HEK293 (cell line): ENCODE results near the gene LILRB3.

Source experiments
- ELK4 ChIP-seq: IDR thresholded peaks from 2 replicates; pipeline ENCODE4 v1.6.1; 2011; ENCODE audit warnings: mild to moderate bottlenecking, low read depth, low read length, borderline replicate concordance
- PBX3 ChIP-seq: sonication (generic); formaldehyde crosslinking; IDR thresholded peaks from 2 replicates; pipeline ENCODE4 v1.8.1; 2022; ENCODE audit warnings: mild to moderate bottlenecking, moderate library complexity, missing genetic modification reagents
- PRDM1 ChIP-seq: fragments of 450-650 bp; formaldehyde crosslinking; IDR thresholded peaks from 2 replicates; pipeline ENCODE4; 2016; ENCODE audit warnings: missing biosample characterization, missing genetic modification characterization
- PRDM10 ChIP-seq: fragments of 450-650 bp; formaldehyde crosslinking; IDR thresholded peaks from 2 replicates; pipeline ENCODE4 v1.5.1; 2016; ENCODE audit warnings: missing biosample characterization, missing genetic modification characterization
- ZBTB10 ChIP-seq: fragments of 450-650 bp; formaldehyde crosslinking; IDR thresholded peaks from 2 replicates; pipeline ENCODE4 v1.5.1; 2016; ENCODE audit warnings: missing biosample characterization, missing genetic modification characterization
- ZBTB21 ChIP-seq: fragments of 450-650 bp; formaldehyde crosslinking; IDR thresholded peaks from 2 replicates; pipeline ENCODE4 v1.5.1; 2017; ENCODE audit warnings: missing biosample characterization, missing genetic modification characterization
- ZBTB26 ChIP-seq: fragments of 450-650 bp; formaldehyde crosslinking; optimal IDR thresholded peaks from 2 replicates; pipeline ENCODE3; 2016; ENCODE audit warnings: missing biosample characterization, mild to moderate bottlenecking, missing genetic modification characterization
- ZBTB49 ChIP-seq: fragments of 450-650 bp; formaldehyde crosslinking; IDR thresholded peaks from 2 replicates; pipeline ENCODE4 v1.5.1; 2016; ENCODE audit warnings: missing biosample characterization, missing genetic modification characterization, low read depth
- ZFP37 ChIP-seq: fragments of 450-650 bp; formaldehyde crosslinking; IDR thresholded peaks from 2 replicates; pipeline ENCODE4 v1.5.1; 2016; ENCODE audit warnings: missing biosample characterization, missing genetic modification characterization
- ZFP41 ChIP-seq: fragments of 450-650 bp; formaldehyde crosslinking; IDR thresholded peaks from 2 replicates; pipeline ENCODE4 v1.5.1; 2016; ENCODE audit warnings: missing biosample characterization, missing genetic modification characterization, borderline replicate concordance
- ZNF362 ChIP-seq: fragments of 450-650 bp; formaldehyde crosslinking; IDR thresholded peaks from 2 replicates; pipeline ENCODE4 v1.5.1; 2016; ENCODE audit warnings: missing biosample characterization, missing genetic modification characterization
- ZNF518A ChIP-seq: fragments of 450-650 bp; formaldehyde crosslinking; conservative IDR thresholded peaks from 2 replicates; pipeline ENCODE4 v1.5.1; 2016; ENCODE audit warnings: low read depth, missing biosample characterization, missing genetic modification characterization
- ZNF670 ChIP-seq: fragments of 450-650 bp; formaldehyde crosslinking; IDR thresholded peaks from 2 replicates; pipeline ENCODE4 v1.5.1; 2016; ENCODE audit warnings: missing biosample characterization, missing genetic modification characterization, low read depth
- ZNF76 ChIP-seq: fragments of 450-650 bp; formaldehyde crosslinking; IDR thresholded peaks from 2 replicates; pipeline ENCODE4; 2016; ENCODE audit warnings: low read depth, missing biosample characterization, missing genetic modification characterization, borderline replicate concordance
- ZSCAN5A ChIP-seq: fragments of 450-650 bp; formaldehyde crosslinking; IDR thresholded peaks from 2 replicates; pipeline ENCODE4 v1.5.1; 2016; ENCODE audit warnings: missing biosample characterization, missing genetic modification characterization

LILRB3 gene

GRCh38 chr19:54191011-54191810, 31.6 kb downstream of the LILRB3 start, which contains the start of gene TSEN34 (continued):
- TF ChIP-seq PRDM10 (tag by site-specific recombination): peak; percentile 99
- TF ChIP-seq ZSCAN5A (tag by site-specific recombination): 0 out of 2 replicates have a peak, but pooled peaks have one; percentile 60
- TF ChIP-seq ELK4: no peak
- 0 out of 2 replicates have a peak, but pooled peaks have one; percentile 39 for TF ChIP-seq ZFP37
- TF ChIP-seq ZNF670: no peak
- no peak for TF ChIP-seq ZNF362 (tag by site-specific recombination)
- TF ChIP-seq ZFP41 (tag by site-specific recombination): no peak
- no peak for TF ChIP-seq ZBTB49 (tag by site-specific recombination)
- TF ChIP-seq PBX3 (CRISPR knock-in tag): peak; percentile 86
- no peak for TF ChIP-seq ZBTB10 (tag by site-specific recombination)
- TF ChIP-seq ZNF76 (tag by site-specific recombination): peak; percentile 75; the same call in 1 of the 2 replicates
- no peak for TF ChIP-seq ZBTB21
- TF ChIP-seq PRDM1 (tag by site-specific recombination): no peak
- TF ChIP-seq ZNF518A (tag by site-specific recombination): no peak
- peak; percentile 89 for TF ChIP-seq ZBTB26 (tag by site-specific recombination)
